ENCODE measurements around the gene PERCC1.

GRCh38 chr16:1466968-1467521, 36.2 kb downstream of the PERCC1 start:
- TF ChIP-seq POLR2H (tag; IDR thresholded peaks at IDR 0.05; ENCODE audit: low read depth), result no peak
- no peak for TF ChIP-seq BMI1 (IDR thresholded peaks at IDR 0.05; ENCODE audit: low read length)
- TF ChIP-seq CTCF (IDR thresholded peaks at IDR 0.05 in 2 of 3, conservative IDR thresholded peaks at IDR 0.05 in 1 of 3; ENCODE audit: insufficient read depth in 2 of 3, low read depth in 1 of 3, low read length in 3 of 3), result no peak
- TF ChIP-seq TAF1 (IDR thresholded peaks at IDR 0.05; ENCODE audit: control insufficient read depth, extremely low read depth, insufficient read depth, low read length, severe bottlenecking), result no peak
- TF ChIP-seq TCF3 (CRISPR knock-in tag; IDR thresholded peaks at IDR 0.05), result no peak
- TF ChIP-seq SP2 (IDR thresholded peaks at IDR 0.05; ENCODE audit: extremely low read depth, low read depth, low read length, poor library complexity, severe bottlenecking), result no peak
- TF ChIP-seq ZSCAN29 (IDR thresholded peaks at IDR 0.05), result no peak
- TF ChIP-seq POLR2A (conservative IDR thresholded peaks at IDR 0.05), result no peak
- TF ChIP-seq ZNF518B (CRISPR knock-in tag; IDR thresholded peaks at IDR 0.05), result no peak

All from K562 (cell line).